PC-3 (cell line): ENCODE data around the gene CEP192. TPM values are rescaled to one million over a fixed set of nuclear protein-coding genes. Genes with fewer than 3 reads are reported as not detected.
"Not testable (repeated sequence)": the region's sequence is repeated elsewhere in the genome, so short reads cannot be mapped to it uniquely, and the experiment has no call there.

Experiments used
- ATAC-seq: fragments of 200-7000 bp; cut with Tn5 transposase; 2 replicates; pipeline ENCODE4 v1.9.1; 2020; ENCODE audit warnings: mild to moderate bottlenecking, moderate library complexity
- BruUV-seq: library from RNA; stranded (reverse); fragments of 400-500 nt; replicated peaks from 2 replicates; lab custom pipeline; 2021; lab: Mats Ljungman, UMichigan
- CTCF ChIA-PET: fragments of 300-600 bp; sonication (Branson Sonifier 250); formaldehyde crosslinking; loops from one replicate; lab custom pipeline; 2022; ENCODE audit warnings: antibody characterized with exemption; lab: Charles Lee
- POLR2A ChIA-PET: fragments of 300-600 bp; sonication (Branson Sonifier 250); formaldehyde crosslinking; loops from one replicate; lab custom pipeline; 2022; ENCODE audit warnings: antibody characterized with exemption; ENCODE audit not compliant: unreplicated experiment; lab: Charles Lee
- DNase-seq: peaks from one replicate; pipeline ENCODE4 v3.0.0-alpha.2; 2015
- H2AFZ ChIP-seq: fragments of 300-600 bp; sonication (generic); 2 replicates; pipeline ENCODE4 v1.6.0; 2016; ENCODE audit warnings: antibody characterized with exemption, low read length
- H3F3A ChIP-seq: fragments of 300-600 bp; sonication (generic); one replicate; pipeline ENCODE4 v1.6.0; 2017; ENCODE audit warnings: antibody characterized with exemption, low read length, control low read depth, mild to moderate bottlenecking; ENCODE audit not compliant: unreplicated experiment
- H3K27ac ChIP-seq: fragments of 300-600 bp; sonication (generic); 2 replicates; pipeline ENCODE4 v1.5.1; 2016; ENCODE audit warnings: mild to moderate bottlenecking, low read length
- H3K27me3 ChIP-seq: fragments of 300-600 bp; sonication (generic); 2 replicates; pipeline ENCODE4 v1.6.1; 2016; ENCODE audit warnings: low read length, mixed read lengths
- H3K36me3 ChIP-seq: fragments of 300-600 bp; sonication (generic); 2 replicates; pipeline ENCODE4 v1.6.1; 2016; ENCODE audit warnings: low read depth, mixed run types, low read length, mixed read lengths
- H3K4me1 ChIP-seq: fragments of 300-600 bp; sonication (generic); 2 replicates; pipeline ENCODE4 v1.5.1; 2016; ENCODE audit warnings: low read length; ENCODE audit not compliant: insufficient read depth
- H3K4me2 ChIP-seq: fragments of 300-600 bp; sonication (generic); 2 replicates; pipeline ENCODE4 v1.6.0; 2016; ENCODE audit warnings: low read length
- H3K4me3 ChIP-seq: fragments of 300-600 bp; sonication (generic); 2 replicates; pipeline ENCODE4 v1.5.1; 2016; ENCODE audit warnings: mild to moderate bottlenecking, low read length, mixed read lengths
- H3K79me2 ChIP-seq: fragments of 300-600 bp; sonication (generic); 2 replicates; pipeline ENCODE4 v1.6.1; 2017; ENCODE audit warnings: low read length, mixed read lengths
- H3K9ac ChIP-seq: fragments of 300-600 bp; sonication (generic); 2 replicates; pipeline ENCODE4 v1.6.0; 2016; ENCODE audit warnings: mild to moderate bottlenecking, low read length
- H3K9me2 ChIP-seq: fragments of 300-600 bp; sonication (generic); replicated peaks from 2 replicates; pipeline ENCODE4 v1.6.1; 2016; ENCODE audit warnings: mixed run types, low read length, mixed read lengths
- H3K9me3 ChIP-seq: fragments of 300-600 bp; sonication (generic); 2 replicates; pipeline ENCODE4 v1.6.1; 2016; ENCODE audit warnings: low read length, mixed read lengths
- H4K20me1 ChIP-seq: fragments of 300-600 bp; sonication (generic); 2 replicates; pipeline ENCODE4 v1.6.1; 2016; ENCODE audit warnings: low read length, mixed read lengths
- EZH2 ChIP-seq: fragments of 300-600 bp; sonication (generic); IDR thresholded peaks from one replicate; pipeline ENCODE4 v1.6.1; 2017; ENCODE audit warnings: antibody characterized with exemption, mild to moderate bottlenecking, low read length; ENCODE audit not compliant: unreplicated experiment
- EZH2phosphoT487 ChIP-seq: fragments of 300-600 bp; sonication (generic); IDR thresholded peaks from 2 replicates; pipeline ENCODE4 v1.6.1; 2018; ENCODE audit warnings: mild to moderate bottlenecking, antibody characterized with exemption, low read length, borderline replicate concordance
- intact Hi-C: fragments of 100-400 bp; cut with micrococcal nuclease; formaldehyde crosslinking; loops from 2 replicates; pipeline ENCODE4 v1.9.0; 2023
- total RNA-seq: library from RNA; depleted of rRNA; stranded (reverse); fragments of >200 nt; gene quantifications from 2 replicates; pipeline ENCODE4 v1.2.3, GENCODE V29; 2014
- TF ChIP-seq, protein P1 (sequence below): fragments of 300-600 bp; sonication (generic); conservative IDR thresholded peaks from 2 replicates; pipeline ENCODE4 v1.5.1; 2017; ENCODE audit warnings: antibody characterized with exemption, low read depth, mild to moderate bottlenecking, low read length

The CEP192 gene
- total RNA-seq, 1 experiment from 2014 or later = 32.6 TPM

DNA sequence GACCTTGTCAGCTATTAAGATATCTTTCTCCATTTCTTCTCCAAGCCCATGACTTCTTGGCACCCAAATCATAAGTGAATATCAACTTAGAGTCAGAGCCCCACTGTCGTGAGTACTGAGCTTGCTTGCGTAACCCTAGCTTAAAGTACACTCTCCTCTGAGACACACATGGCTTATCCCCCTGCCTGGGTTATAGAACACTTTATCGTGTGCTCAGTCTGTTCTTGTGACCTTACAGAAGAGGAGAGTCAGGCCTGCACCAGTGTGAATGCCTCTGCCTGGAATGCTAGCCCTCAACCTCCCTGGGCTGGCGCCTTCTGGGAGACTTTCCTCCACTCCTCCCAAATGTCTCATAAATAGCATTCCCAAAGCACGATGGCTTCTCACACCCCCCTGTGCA is 79.3 kb downstream of the CEP192 start:
- Histone ChIP-seq H3K9ac (no peak overlapping the region), H3K4me1 (no peaks in the 10 kb centered on the region), H3K79me2 (0 out of 2 replicates have a peak, but pooled peaks cover 11% of the 10 kb centered on the region), H2AFZ (no peak overlapping the region), H3K4me2 (no peak overlapping the region), H4K20me1 (no peaks in the 10 kb centered on the region), H3K4me3 (no peak overlapping the region), H3K27ac (no peak overlapping the region), H3F3A (no peaks in the 10 kb centered on the region), H3K27me3 (no peaks in the 10 kb centered on the region), H3K36me3 (peaks cover 75% of the 10 kb centered on the region), H3K9me3 (no peaks in the 10 kb centered on the region), H3K9me2 (no peaks in the 10 kb centered on the region)
- intact Hi-C loops = no loop called here
- DNase-seq (no peak), ATAC-seq (no peak)
- TF ChIP-seq, protein P1, sequence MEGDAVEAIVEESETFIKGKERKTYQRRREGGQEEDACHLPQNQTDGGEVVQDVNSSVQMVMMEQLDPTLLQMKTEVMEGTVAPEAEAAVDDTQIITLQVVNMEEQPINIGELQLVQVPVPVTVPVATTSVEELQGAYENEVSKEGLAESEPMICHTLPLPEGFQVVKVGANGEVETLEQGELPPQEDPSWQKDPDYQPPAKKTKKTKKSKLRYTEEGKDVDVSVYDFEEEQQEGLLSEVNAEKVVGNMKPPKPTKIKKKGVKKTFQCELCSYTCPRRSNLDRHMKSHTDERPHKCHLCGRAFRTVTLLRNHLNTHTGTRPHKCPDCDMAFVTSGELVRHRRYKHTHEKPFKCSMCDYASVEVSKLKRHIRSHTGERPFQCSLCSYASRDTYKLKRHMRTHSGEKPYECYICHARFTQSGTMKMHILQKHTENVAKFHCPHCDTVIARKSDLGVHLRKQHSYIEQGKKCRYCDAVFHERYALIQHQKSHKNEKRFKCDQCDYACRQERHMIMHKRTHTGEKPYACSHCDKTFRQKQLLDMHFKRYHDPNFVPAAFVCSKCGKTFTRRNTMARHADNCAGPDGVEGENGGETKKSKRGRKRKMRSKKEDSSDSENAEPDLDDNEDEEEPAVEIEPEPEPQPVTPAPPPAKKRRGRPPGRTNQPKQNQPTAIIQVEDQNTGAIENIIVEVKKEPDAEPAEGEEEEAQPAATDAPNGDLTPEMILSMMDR = no peak
- TF ChIP-seq EZH2 (no peak), EZH2phosphoT487 (no peak)
- no TSS peak for BruUV-seq
- ChIA-PET POLR2A (no interaction called here), CTCF (no interaction called here)

DNA sequence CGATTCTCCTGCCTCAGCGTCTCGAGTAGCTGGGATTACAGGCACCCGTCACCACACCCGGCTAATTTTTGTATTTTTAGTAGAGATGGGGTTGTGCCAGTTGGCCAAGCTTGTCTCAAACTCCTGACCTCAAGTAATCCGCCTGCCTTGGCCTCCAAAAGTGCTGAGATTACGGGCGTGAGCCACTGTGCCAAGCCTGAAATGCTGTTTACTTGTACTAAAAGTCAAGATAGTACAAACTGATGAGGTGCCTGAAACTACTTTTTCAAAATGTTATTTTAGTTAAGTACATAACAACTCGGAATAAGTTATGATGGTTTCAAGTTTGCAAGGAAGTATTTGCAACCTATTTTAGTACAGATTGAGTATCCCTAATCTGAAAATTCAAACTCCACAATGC is 85.7 kb downstream of the CEP192 start:
- intact Hi-C loops = no loop called here
- no peaks in the 10 kb centered on the region for H3K4me1 ChIP-seq
- no peak overlapping the region for H2AFZ ChIP-seq
- no peaks in the 10 kb centered on the region for H3K9me2 ChIP-seq
- H3K79me2 ChIP-seq = no peaks in the 10 kb centered on the region
- H3K4me3 ChIP-seq = no peak overlapping the region
- H3K9me3 ChIP-seq = no peaks in the 10 kb centered on the region
- no peak for DNase-seq
- no peak overlapping the region for H3K9ac ChIP-seq
- H3F3A ChIP-seq = no peaks in the 10 kb centered on the region
- H3K36me3 ChIP-seq = peaks cover 37% of the 10 kb centered on the region
- no peak for ATAC-seq
- no peaks in the 10 kb centered on the region for H3K27me3 ChIP-seq
- TF ChIP-seq EZH2 = no peak
- no peak for TF ChIP-seq EZH2phosphoT487
- TF ChIP-seq, protein P1 = no peak
- POLR2A ChIA-PET = no interaction called here
- H3K27ac ChIP-seq = no peak overlapping the region
- CTCF ChIA-PET = no interaction called here
- BruUV-seq = no TSS peak
- no peak overlapping the region for H3K4me2 ChIP-seq
- H4K20me1 ChIP-seq = no peaks in the 10 kb centered on the region

DNA sequence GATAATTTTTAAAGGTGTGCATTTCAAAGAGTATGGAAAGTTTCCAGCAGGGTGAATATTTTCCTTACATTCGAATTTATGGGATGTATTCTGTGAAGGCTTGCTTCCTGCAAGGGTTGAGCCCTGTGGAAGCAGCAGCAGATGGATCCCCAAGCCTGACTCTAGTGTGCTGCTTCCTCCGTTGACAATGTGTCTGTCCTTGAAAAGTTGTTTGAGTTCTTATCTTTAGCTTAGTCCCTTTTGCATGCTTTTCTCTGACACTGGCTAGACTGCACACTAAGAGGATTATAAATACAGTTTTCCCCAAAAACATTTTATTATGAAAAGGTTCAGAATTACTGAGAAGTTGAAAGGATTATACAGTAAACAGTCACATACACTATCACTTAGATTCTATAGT is 86.3 kb downstream of the CEP192 start:
- no peaks in the 10 kb centered on the region for H3K27me3 ChIP-seq
- no peak overlapping the region for H3K4me2 ChIP-seq
- TF ChIP-seq, protein P1 = no peak
- TF ChIP-seq EZH2 (no peak), EZH2phosphoT487 (no peak)
- CTCF ChIA-PET = no interaction called here
- no peaks in the 10 kb centered on the region for H3K79me2 ChIP-seq
- BruUV-seq = no TSS peak
- no peak overlapping the region for H3K9ac ChIP-seq
- no peak for DNase-seq
- ATAC-seq = no peak
- intact Hi-C loops = no loop called here
- H3K9me3 ChIP-seq = no peaks in the 10 kb centered on the region
- H3F3A ChIP-seq = no peaks in the 10 kb centered on the region
- no peak overlapping the region for H2AFZ ChIP-seq
- POLR2A ChIA-PET = no interaction called here
- no peaks in the 10 kb centered on the region for H4K20me1 ChIP-seq
- H3K27ac ChIP-seq = no peak overlapping the region
- H3K4me1 ChIP-seq = no peaks in the 10 kb centered on the region
- peaks cover 31% of the 10 kb centered on the region for H3K36me3 ChIP-seq
- H3K9me2 ChIP-seq = no peaks in the 10 kb centered on the region
- no peak overlapping the region for H3K4me3 ChIP-seq

DNA sequence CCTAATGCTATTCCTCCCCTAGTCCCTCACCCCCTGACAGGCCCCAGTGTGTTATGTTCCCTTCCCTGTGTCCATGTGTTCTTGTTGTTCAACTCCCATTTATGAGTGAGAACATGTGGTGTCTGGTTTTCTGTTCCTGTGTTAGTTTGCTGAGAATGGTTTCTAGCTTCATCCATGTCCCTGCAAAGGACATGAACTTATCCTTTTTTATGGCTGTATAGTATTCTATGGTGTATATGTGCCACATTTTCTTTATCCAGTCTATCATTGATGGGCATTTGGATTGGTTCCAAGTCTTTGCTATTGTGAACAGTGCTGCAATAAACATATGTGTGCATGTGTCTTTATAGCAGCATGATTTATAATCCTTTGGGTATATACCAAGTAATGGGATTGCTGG is 86.9 kb downstream of the CEP192 start:
- CTCF ChIA-PET, BruUV-seq, H3K27ac ChIP-seq, H3F3A ChIP-seq, H4K20me1 ChIP-seq, ATAC-seq, H3K79me2 ChIP-seq, H3K9me2 ChIP-seq, H3K9me3 ChIP-seq, H3K9ac ChIP-seq, H3K4me1 ChIP-seq, H2AFZ ChIP-seq, H3K4me3 ChIP-seq, DNase-seq, intact Hi-C loops, H3K4me2 ChIP-seq, H3K27me3 ChIP-seq, POLR2A ChIA-PET: not testable (repeated sequence)
- peaks cover 25% of the 10 kb centered on the region for H3K36me3 ChIP-seq
